Adrenal gland (tissue), 5 donors: ENCODE results near the gene BABAM2.

ENCODE experiments used
- POLR2A ChIP-seq, 2 donors: fragments of 450-650 bp; IDR thresholded peaks; one replicate each; pipeline ENCODE4 v1.6.1; 2017; ENCODE audit warnings: antibody characterized with exemption in 2 of 2, mild to moderate bottlenecking in 2 of 2, moderate library complexity in 1 of 2
- TF ChIP-seq, protein P1 (sequence below), 6 experiments: fragments of 450-650 bp in 4 of 6; fragments of 200-600 bp in 2 of 6; sonication (generic) in 1 of 6; IDR thresholded peaks; 1 replicate in 5 of 6; 2 replicates in 1 of 6; pipeline versions ENCODE4 v1.5.1 to v1.8.0; 2016 to 2021; ENCODE audit warnings: antibody characterized with exemption in 6 of 6, mild to moderate bottlenecking in 2 of 6, moderate library complexity in 1 of 6
- donor health status: DM: no; HTN: no; CAD: no.

- TF ChIP-seq, protein P1, sequence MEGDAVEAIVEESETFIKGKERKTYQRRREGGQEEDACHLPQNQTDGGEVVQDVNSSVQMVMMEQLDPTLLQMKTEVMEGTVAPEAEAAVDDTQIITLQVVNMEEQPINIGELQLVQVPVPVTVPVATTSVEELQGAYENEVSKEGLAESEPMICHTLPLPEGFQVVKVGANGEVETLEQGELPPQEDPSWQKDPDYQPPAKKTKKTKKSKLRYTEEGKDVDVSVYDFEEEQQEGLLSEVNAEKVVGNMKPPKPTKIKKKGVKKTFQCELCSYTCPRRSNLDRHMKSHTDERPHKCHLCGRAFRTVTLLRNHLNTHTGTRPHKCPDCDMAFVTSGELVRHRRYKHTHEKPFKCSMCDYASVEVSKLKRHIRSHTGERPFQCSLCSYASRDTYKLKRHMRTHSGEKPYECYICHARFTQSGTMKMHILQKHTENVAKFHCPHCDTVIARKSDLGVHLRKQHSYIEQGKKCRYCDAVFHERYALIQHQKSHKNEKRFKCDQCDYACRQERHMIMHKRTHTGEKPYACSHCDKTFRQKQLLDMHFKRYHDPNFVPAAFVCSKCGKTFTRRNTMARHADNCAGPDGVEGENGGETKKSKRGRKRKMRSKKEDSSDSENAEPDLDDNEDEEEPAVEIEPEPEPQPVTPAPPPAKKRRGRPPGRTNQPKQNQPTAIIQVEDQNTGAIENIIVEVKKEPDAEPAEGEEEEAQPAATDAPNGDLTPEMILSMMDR (IDR thresholded peaks at IDR 0.05) = no peak
- no peak for TF ChIP-seq POLR2A (IDR thresholded peaks at IDR 0.05)
Observed at GRCh38 chr2:27873091-27873490, 17.4 kb upstream of the BABAM2 start.
